Measurements from ENCODE around the gene GEN1. TPM values are rescaled to one million over a fixed set of nuclear protein-coding genes. Genes with fewer than 3 reads are reported as not detected.

The GEN1 gene
- 10 to 100 TPM in 5 of 6 experiments, 1 to 10 TPM in 1; 9.8 to 16.5 (median 13.1) TPM for total RNA-seq (2021; fragmentation: NEBNext Ultra II Directional; extraction: Animal tissue kit (Norgen Biotek cat#: 25700))
- long read RNA-seq, partial matches to known transcripts, result 0 of 6 reads
- long read RNA-seq, other reads (novel, unspliced or antisense), result 4 of 6 reads

- Mint-ChIP-seq H3K4me1 (ENCODE audit: low read depth) (peaks cover 69% of the 10 kb centered on the region), H3K36me3 (ENCODE audit: low read depth) (peaks cover 4% of the 10 kb centered on the region; the same call in 1 of the 2 replicates), H3K4me3 (peak within 1 kb of the TSS; percentile 93), H3K27me3 (ENCODE audit: insufficient read depth) (no peaks in the 10 kb centered on the region), H3K27ac (peak within 1 kb of the TSS; percentile 93), H3K9me3 (no peaks in the 10 kb centered on the region)
- TF ChIP-seq CTCF (IDR thresholded peaks at IDR 0.05), result no peak
- DNase-seq, result peak; percentile 86
Observed at GRCh38 chr2:17753803-17754663, at the start of gene GEN1, which contains the start of gene SMC6. GEN1 (plus strand) TSS chr2:17754138; CDS start chr2:17759944, 5,806 bp downstream. SMC6 (minus strand) TSS chr2:17753810; CDS start chr2:17745946, 7,864 bp downstream.

GRCh38 chr2:17706845-17707244, 47.1 kb upstream of the GEN1 start:
- no peak overlapping the region for H3K4me3 Mint-ChIP-seq
- H3K4me1 Mint-ChIP-seq (ENCODE audit: low read depth), result no peaks in the 10 kb centered on the region
- H3K27me3 Mint-ChIP-seq (ENCODE audit: insufficient read depth), result no peaks in the 10 kb centered on the region
- DNase-seq, result no peak
- no peaks in the 10 kb centered on the region for H3K9me3 Mint-ChIP-seq
- no peak for TF ChIP-seq CTCF (IDR thresholded peaks at IDR 0.05)
- H3K36me3 Mint-ChIP-seq (ENCODE audit: low read depth), result no peaks in the 10 kb centered on the region; the same call in 1 of the 2 replicates
- H3K27ac Mint-ChIP-seq, result no peak overlapping the region

GRCh38 chr2:17708501-17708900, 45.4 kb upstream of the GEN1 start:
- H3K9me3 Mint-ChIP-seq, result no peaks in the 10 kb centered on the region
- peaks cover 6% of the 10 kb centered on the region; the same call in 1 of the 2 replicates for H3K36me3 Mint-ChIP-seq (ENCODE audit: low read depth)
- no peak for DNase-seq
- H3K27me3 Mint-ChIP-seq (ENCODE audit: insufficient read depth), result no peaks in the 10 kb centered on the region
- TF ChIP-seq CTCF (IDR thresholded peaks at IDR 0.05), result no peak
- no peaks in the 10 kb centered on the region for H3K4me1 Mint-ChIP-seq (ENCODE audit: low read depth)
- no peak overlapping the region for H3K4me3 Mint-ChIP-seq
- H3K27ac Mint-ChIP-seq, result no peak overlapping the region

GRCh38 chr2:17709897-17710296, 44.0 kb upstream of the GEN1 start:
- Mint-ChIP-seq H3K27me3 (ENCODE audit: insufficient read depth) (no peaks in the 10 kb centered on the region), H3K4me3 (no peak overlapping the region), H3K27ac (no peak overlapping the region), H3K4me1 (ENCODE audit: low read depth) (no peaks in the 10 kb centered on the region), H3K36me3 (ENCODE audit: low read depth) (peaks cover 10% of the 10 kb centered on the region; the same call in 1 of the 2 replicates), H3K9me3 (no peaks in the 10 kb centered on the region)
- no peak for TF ChIP-seq CTCF (IDR thresholded peaks at IDR 0.05)
- no peak for DNase-seq

GRCh38 chr2:17710547-17711248, 43.2 kb upstream of the GEN1 start:
- H3K36me3 Mint-ChIP-seq (ENCODE audit: low read depth), result peaks cover 10% of the 10 kb centered on the region; the same call in 1 of the 2 replicates
- no peaks in the 10 kb centered on the region for H3K27me3 Mint-ChIP-seq (ENCODE audit: insufficient read depth)
- H3K27ac Mint-ChIP-seq, result no peak overlapping the region
- H3K4me3 Mint-ChIP-seq, result no peak overlapping the region
- no peaks in the 10 kb centered on the region for H3K4me1 Mint-ChIP-seq (ENCODE audit: low read depth)
- no peaks in the 10 kb centered on the region for H3K9me3 Mint-ChIP-seq
- TF ChIP-seq CTCF (IDR thresholded peaks at IDR 0.05), result no peak
- no peak for DNase-seq

Measured in HFFc6 (cell line).